Muscle layer of duodenum (tissue), 2 donors: ENCODE measurements around the gene MUC16.
"Not testable (repeated sequence)": the region's sequence is repeated elsewhere in the genome, so short reads cannot be mapped to it uniquely, and the experiment has no call there.

ENCODE experiments used
- H3K27ac ChIP-seq: one replicate; pipeline ENCODE4 v1.7.0; 2013; ENCODE audit warnings: mild to moderate bottlenecking, low read length
- H3K27me3 ChIP-seq: one replicate; pipeline ENCODE4 v1.7.0; 2013; ENCODE audit warnings: low read depth, mild to moderate bottlenecking, control low read depth, low read length
- H3K36me3 ChIP-seq, 2 donors: one replicate each; pipeline ENCODE4 v1.7.0; 2013; ENCODE audit warnings: low read length in 2 of 2, control low read depth in 1 of 2, mild to moderate bottlenecking in 1 of 2; ENCODE audit not compliant: insufficient read depth in 2 of 2, control insufficient read depth in 1 of 2
- H3K4me1 ChIP-seq, 2 donors: one replicate each; pipeline ENCODE4 v1.7.0; 2013; ENCODE audit warnings: low read length in 2 of 2, mild to moderate bottlenecking in 2 of 2, control low read depth in 1 of 2, moderate library complexity in 1 of 2; ENCODE audit not compliant: insufficient read depth in 2 of 2, control insufficient read depth in 1 of 2
- H3K4me3 ChIP-seq, 2 donors: one replicate each; pipeline ENCODE4 v1.7.0; 2013; ENCODE audit warnings: low read length in 2 of 2, low read depth in 1 of 2, mild to moderate bottlenecking in 1 of 2
- H3K9me3 ChIP-seq, 2 donors: one replicate each; pipeline ENCODE4 v1.7.0; 2013; ENCODE audit warnings: low read length in 2 of 2, control low read depth in 1 of 2, mild to moderate bottlenecking in 1 of 2; ENCODE audit not compliant: control insufficient read depth in 1 of 2
- donor health status: healthy.

The MUC16 gene

GRCh38 chr19:9009935-9010651 is at the start of gene MUC16:
Gene MUC16 (minus strand): TSS chr19:9010409.
- no peaks in the 10 kb centered on the region for H3K27me3 ChIP-seq
- H3K27ac ChIP-seq, result no peak within 1 kb of the TSS
- H3K4me3 ChIP-seq, result no peak within 1 kb of the TSS

GRCh38 chr19:9058905-9059667 is 48.9 kb upstream of the MUC16 start:
- H3K27me3 ChIP-seq, result no peaks in the 10 kb centered on the region
- H3K9me3 ChIP-seq, result no peaks in the 10 kb centered on the region
- H3K27ac ChIP-seq, result no peak overlapping the region
- H3K4me1 ChIP-seq, result no peaks in the 10 kb centered on the region
- H3K36me3 ChIP-seq, result no peaks in the 10 kb centered on the region
- H3K4me3 ChIP-seq, result no peak overlapping the region

More at GRCh38 chr19:9009935-9010651, at the start of gene MUC16:
- Histone ChIP-seq H3K4me1 (no peaks in the 10 kb centered on the region), H3K9me3 (no peaks in the 10 kb centered on the region), H3K36me3 (no peaks in the 10 kb centered on the region)

GRCh38 chr19:9057505-9058258 is 47.5 kb upstream of the MUC16 start:
- H3K4me1 ChIP-seq, result no peaks in the 10 kb centered on the region
- H3K27ac ChIP-seq, result no peak overlapping the region
- no peaks in the 10 kb centered on the region for H3K9me3 ChIP-seq
- no peaks in the 10 kb centered on the region for H3K27me3 ChIP-seq
- no peak overlapping the region for H3K4me3 ChIP-seq
- H3K36me3 ChIP-seq, result no peaks in the 10 kb centered on the region

GRCh38 chr19:9056131-9056530 is 45.9 kb upstream of the MUC16 start:
- H3K9me3 ChIP-seq, H3K27ac ChIP-seq, H3K36me3 ChIP-seq: not testable (repeated sequence)

GRCh38 chr19:9054765-9055164 is 44.6 kb upstream of the MUC16 start:
- Histone ChIP-seq H3K27me3 (no peaks in the 10 kb centered on the region), H3K9me3 (no peaks in the 10 kb centered on the region), H3K4me1 (no peaks in the 10 kb centered on the region), H3K4me3 (no peak overlapping the region), H3K27ac (no peak overlapping the region), H3K36me3 (no peaks in the 10 kb centered on the region)

More at GRCh38 chr19:9056131-9056530, 45.9 kb upstream of the MUC16 start:
- H3K4me3 ChIP-seq, H3K4me1 ChIP-seq, H3K27me3 ChIP-seq: not testable (repeated sequence)

- Histone ChIP-seq H3K9me3 (no peaks in the 10 kb centered on the region), H3K4me1 (no peaks in the 10 kb centered on the region), H3K27me3 (no peaks in the 10 kb centered on the region), H3K36me3 (no peaks in the 10 kb centered on the region), H3K27ac (no peak overlapping the region), H3K4me3 (no peak overlapping the region)
Measured at GRCh38 chr19:9054207-9054606, 44.0 kb upstream of the MUC16 start.

GRCh38 chr19:9053674-9054073 is 43.5 kb upstream of the MUC16 start:
- not testable (repeated sequence) for H3K4me3 ChIP-seq, H3K27me3 ChIP-seq, H3K9me3 ChIP-seq

GRCh38 chr19:9052894-9053293 is 42.7 kb upstream of the MUC16 start:
- Histone ChIP-seq H3K36me3 (no peaks in the 10 kb centered on the region), H3K9me3 (no peaks in the 10 kb centered on the region), H3K27me3 (no peaks in the 10 kb centered on the region), H3K27ac (no peak overlapping the region), H3K4me3 (no peak overlapping the region), H3K4me1 (no peaks in the 10 kb centered on the region)

More at GRCh38 chr19:9053674-9054073, 43.5 kb upstream of the MUC16 start:
- H3K4me1 ChIP-seq, H3K36me3 ChIP-seq, H3K27ac ChIP-seq: not testable (repeated sequence)

GRCh38 chr19:9046694-9047093 is 36.5 kb upstream of the MUC16 start:
- H3K4me1 ChIP-seq, result no peaks in the 10 kb centered on the region
- H3K27me3 ChIP-seq, result no peaks in the 10 kb centered on the region
- no peaks in the 10 kb centered on the region for H3K9me3 ChIP-seq
- H3K4me3 ChIP-seq, result no peak overlapping the region
- H3K36me3 ChIP-seq, result no peaks in the 10 kb centered on the region
- no peak overlapping the region for H3K27ac ChIP-seq

GRCh38 chr19:9044449-9044848 is 34.2 kb upstream of the MUC16 start:
- Histone ChIP-seq H3K27ac (no peak overlapping the region), H3K4me3 (no peak overlapping the region), H3K4me1 (no peaks in the 10 kb centered on the region), H3K9me3 (no peaks in the 10 kb centered on the region), H3K36me3 (no peaks in the 10 kb centered on the region), H3K27me3 (no peaks in the 10 kb centered on the region)

GRCh38 chr19:9043524-9043923 is 33.3 kb upstream of the MUC16 start:
- Histone ChIP-seq H3K9me3 (no peaks in the 10 kb centered on the region), H3K36me3 (no peaks in the 10 kb centered on the region), H3K27me3 (no peaks in the 10 kb centered on the region), H3K27ac (no peak overlapping the region), H3K4me1 (no peaks in the 10 kb centered on the region), H3K4me3 (no peak overlapping the region)
